Right renal cortex interstitium (tissue), 3 donors: ENCODE measurements around the gene ADCY3. TPM values are rescaled to one million over a fixed set of nuclear protein-coding genes. Genes with fewer than 3 reads are reported as not detected.

Source experiments
- DNase-seq, 3 donors: peaks; one replicate each; pipeline ENCODE4 v3.0.0-alpha.2; 2013; ENCODE audit warnings: low read depth in 3 of 3, low spot score in 2 of 3
- polyA plus RNA-seq, 3 donors: library from polyadenylated mRNA; unstranded; fragments of 120-200 nt; gene quantifications; one replicate each; pipeline ENCODE4 v1.2.1, GENCODE V29; 2013; ENCODE audit not compliant: insufficient read length in 3 of 3

ADCY3 gene
- polyA plus RNA-seq, 3 donors = 22.8 to 25.4 (median 24.3) TPM

DNA sequence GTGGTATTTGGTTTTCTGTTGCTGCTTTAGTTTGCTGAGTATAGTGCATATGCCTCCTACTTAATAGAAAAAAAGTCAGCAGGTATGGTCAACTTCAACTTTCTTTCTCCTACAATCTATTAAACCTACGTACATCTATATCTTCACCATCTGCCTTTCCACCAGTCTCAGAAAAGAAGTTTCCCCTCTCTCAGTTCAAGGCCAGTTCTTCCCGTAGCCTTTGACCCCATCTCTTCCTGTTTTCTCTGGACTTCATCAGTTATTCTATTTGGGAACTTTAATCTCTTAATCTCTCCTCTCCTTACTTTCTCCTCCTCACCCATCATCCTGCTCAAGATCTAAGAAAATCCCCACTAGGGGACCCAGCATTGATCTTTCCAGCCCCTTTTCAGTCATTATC lies 132.5 kb downstream of the ADCY3 start:
- no peak for DNase-seq

GRCh38 chr2:24785671-24786321 lies 134.2 kb downstream of the ADCY3 start:
- DNase-seq = no peak

DNA sequence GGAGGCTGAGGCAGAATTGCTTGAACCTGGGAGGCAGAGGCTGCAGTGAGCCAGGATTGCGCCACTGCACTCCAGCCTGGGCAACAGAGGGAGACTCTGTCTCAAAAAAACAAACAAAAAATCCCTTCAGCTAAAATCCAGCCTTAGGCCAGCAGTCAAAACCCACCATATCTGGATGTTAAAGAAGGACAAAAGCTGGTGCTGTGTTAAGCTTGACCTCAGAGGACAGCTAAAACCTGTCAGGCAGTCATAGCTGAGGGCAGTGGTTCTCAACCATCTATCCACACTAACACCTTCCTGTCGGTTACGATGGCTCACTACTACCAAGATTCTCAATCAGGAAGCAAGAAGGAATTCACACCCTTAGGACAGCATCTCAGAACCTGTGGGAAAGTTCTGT lies 136.4 kb downstream of the ADCY3 start:
- DNase-seq = no peak

DNA sequence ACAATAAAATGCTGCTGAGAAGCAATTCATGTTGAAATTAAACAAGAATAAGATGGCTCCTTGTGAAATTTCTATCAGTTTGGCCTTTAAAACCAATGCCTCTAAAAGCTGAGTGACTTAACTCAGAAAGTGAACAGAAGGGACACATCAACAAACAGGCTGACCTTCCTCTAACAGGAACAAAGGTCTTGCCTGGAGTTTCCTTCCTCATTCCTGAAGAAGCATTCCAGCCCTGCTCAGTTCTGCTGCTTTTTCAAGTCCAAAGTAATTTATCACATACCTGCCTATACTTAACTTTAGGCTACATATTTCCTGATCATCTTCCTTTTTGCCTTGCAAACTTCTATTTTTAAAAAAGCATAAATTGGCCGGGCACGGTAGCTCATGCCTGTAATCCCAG lies 140.9 kb downstream of the ADCY3 start:
- DNase-seq = no peak

GRCh38 chr2:24774373-24774772 lies 145.7 kb downstream of the ADCY3 start:
- no peak for DNase-seq

DNA sequence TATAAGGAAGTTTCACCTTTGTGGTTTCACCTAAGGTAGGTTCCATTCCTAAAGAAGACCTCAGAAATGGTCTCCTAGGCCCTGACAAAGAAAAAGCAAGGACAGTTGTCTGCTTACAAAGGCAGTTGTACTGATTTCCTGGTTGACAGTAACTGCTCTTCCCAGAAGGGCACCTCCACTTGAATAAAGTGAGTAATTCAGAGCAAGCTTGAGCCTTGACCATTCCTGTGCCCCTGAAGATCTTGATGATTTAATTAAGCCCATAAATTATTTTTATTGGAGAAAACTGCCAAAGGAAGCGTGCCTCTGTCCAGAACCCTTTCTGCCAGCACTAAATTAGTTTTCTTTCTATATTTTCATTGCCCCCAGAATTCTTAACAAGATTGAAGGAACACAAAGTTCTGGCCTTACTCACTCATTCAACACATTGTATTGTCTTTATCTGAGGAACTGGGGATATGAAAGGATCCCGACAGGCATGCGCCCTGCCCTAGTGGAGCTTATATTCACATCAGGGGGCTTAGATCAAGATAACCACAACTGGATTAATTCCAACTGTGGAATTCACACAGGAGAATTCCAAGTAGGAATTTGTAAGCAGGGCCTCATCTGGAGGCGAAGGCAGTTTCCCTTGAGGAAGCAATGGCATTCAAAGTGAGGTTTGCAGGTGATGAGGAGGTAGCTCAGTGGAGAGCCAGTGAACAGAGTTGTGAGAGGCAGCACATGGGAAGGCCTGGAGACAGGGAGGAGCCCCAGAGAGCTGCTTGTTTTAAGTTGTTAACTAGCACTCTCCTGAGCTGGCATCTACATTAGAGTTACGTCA lies 148.1 kb downstream of the ADCY3 start:
- no peak for DNase-seq

- no peak for DNase-seq
These were observed 149.0 kb downstream of the ADCY3 start for GRCh38 chr2:24771061-24771460.

Other genes with a start within 250 kb of the ADCY3 start
- gene PTRHD1, start 126.8 kb downstream of the ADCY3 start, polyA plus RNA-seq = 10 to 100 TPM; 34.9 to 44.4 (median 42.9) TPM
- gene CENPO, start 126.8 kb downstream of the ADCY3 start, polyA plus RNA-seq = 10 to 100 TPM; 19.9 to 21.6 (median 20.7) TPM
- 10 to 100 TPM in 1 of 3 donors, 1 to 10 TPM in 2; 7.1 to 10.5 (median 10.0) TPM for gene DNAJC27, start 51.7 kb upstream of the ADCY3 start, polyA plus RNA-seq
- gene EFR3B, start 121.8 kb upstream of the ADCY3 start, polyA plus RNA-seq = 1 to 10 TPM; 5.2 to 6.2 (median 5.7) TPM
- 1 to 10 TPM; 5.0 to 5.8 (median 5.7) TPM for gene POMC, start 248.3 kb upstream of the ADCY3 start, polyA plus RNA-seq